ENCODE measurements around the gene TXNIP.

DNA sequence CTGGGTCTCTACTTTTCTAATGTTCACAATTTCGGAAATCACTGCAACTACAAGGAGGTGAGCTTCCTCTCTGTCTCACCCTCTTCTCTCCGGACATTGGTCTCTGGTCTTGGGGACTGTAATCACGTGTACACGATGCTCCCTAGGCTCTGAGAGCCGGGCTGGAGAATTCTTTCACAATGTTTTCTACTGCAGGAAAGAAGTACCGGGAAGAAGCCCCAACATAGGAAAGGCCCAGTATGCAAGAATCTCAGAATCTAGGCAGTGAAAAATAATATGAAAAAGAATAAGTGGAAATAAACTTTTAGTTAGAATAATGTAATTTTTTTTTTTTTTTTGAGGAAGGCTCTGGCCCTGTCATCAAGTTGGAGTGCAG is 38.7 kb upstream of the TXNIP start:
- TF ChIP-seq, protein P1, sequence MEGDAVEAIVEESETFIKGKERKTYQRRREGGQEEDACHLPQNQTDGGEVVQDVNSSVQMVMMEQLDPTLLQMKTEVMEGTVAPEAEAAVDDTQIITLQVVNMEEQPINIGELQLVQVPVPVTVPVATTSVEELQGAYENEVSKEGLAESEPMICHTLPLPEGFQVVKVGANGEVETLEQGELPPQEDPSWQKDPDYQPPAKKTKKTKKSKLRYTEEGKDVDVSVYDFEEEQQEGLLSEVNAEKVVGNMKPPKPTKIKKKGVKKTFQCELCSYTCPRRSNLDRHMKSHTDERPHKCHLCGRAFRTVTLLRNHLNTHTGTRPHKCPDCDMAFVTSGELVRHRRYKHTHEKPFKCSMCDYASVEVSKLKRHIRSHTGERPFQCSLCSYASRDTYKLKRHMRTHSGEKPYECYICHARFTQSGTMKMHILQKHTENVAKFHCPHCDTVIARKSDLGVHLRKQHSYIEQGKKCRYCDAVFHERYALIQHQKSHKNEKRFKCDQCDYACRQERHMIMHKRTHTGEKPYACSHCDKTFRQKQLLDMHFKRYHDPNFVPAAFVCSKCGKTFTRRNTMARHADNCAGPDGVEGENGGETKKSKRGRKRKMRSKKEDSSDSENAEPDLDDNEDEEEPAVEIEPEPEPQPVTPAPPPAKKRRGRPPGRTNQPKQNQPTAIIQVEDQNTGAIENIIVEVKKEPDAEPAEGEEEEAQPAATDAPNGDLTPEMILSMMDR (IDR thresholded peaks at IDR 0.05; ENCODE audit: insufficient read depth, low read depth, low read length): no peak
- TF ChIP-seq EZH2 (IDR thresholded peaks at IDR 0.05; ENCODE audit: insufficient read depth, low read length): no peak

Measured in astrocyte (in vitro differentiated cells and primary cell).